RWPE1 (cell line): ENCODE results near the gene EMILIN2.

ENCODE experiments used
- CTCF ChIA-PET: fragments of 350-600 bp; sonication (Branson Sonifier 250); formaldehyde crosslinking; extraction: SDS; loops from one replicate; lab custom pipeline; 2021; lab: Yijun Ruan, JAX
- POLR2A ChIA-PET: fragments of 400-600 bp; formaldehyde crosslinking; extraction: SDS; loops from one replicate; lab custom pipeline; 2020; ENCODE audit warnings: antibody characterized with exemption; ENCODE audit not compliant: low non-redundant PET; lab: Yijun Ruan, JAX
- DNase-seq: peaks from one replicate; pipeline ENCODE4 v3.0.0; 2012; ENCODE audit warnings: low spot score
- H3K27ac ChIP-seq: fragments of 450-650 bp; 2 replicates; pipeline ENCODE4 v1.5.1; 2017
- TF ChIP-seq, protein P1 (sequence below): fragments of 450-650 bp; conservative IDR thresholded peaks from 2 replicates; pipeline ENCODE4 v1.5.1; 2017; ENCODE audit warnings: low read depth, mild to moderate bottlenecking

EMILIN2 gene

DNA sequence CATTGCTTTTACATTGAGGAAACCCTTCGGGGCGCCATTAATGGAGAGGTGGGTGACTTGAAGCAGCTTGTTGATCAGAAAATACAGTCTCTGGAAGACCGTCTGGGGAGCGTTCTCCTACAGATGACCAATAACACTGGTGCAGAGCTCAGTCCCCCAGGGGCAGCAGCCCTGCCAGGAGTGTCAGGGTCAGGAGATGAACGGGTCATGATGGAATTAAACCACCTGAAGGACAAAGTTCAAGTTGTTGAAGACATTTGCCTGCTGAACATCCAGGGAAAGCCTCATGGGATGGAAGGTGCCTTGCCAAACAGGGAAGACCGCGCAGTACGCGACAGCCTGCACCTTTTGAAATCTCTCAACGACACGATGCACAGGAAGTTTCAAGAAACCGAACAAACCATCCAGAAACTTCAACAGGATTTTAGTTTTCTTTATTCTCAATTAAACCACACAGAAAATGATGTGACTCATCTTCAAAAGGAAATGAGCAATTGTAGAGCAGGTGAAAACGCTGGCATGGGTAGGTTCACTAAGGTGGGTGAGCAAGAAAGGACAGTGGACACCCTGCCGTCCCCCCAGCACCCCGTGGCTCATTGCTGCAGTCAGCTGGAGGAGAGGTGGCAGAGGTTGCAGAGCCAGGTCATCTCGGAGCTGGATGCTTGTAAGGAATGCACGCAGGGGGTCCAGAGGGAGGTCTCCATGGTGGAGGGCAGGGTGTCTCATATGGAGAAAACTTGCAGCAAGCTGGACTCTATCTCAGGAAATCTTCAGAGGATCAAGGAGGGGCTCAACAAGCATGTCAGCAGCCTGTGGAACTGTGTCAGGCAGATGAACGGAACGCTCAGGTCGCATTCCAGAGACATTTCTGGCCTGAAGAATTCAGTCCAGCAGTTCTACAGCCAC lies 45.0 kb downstream of the EMILIN2 start:
- ChIA-PET CTCF (interaction anchor here (0.5 to 0.6 kb wide), 2 partner anchors 9 to 122 kb away, joined by 3 read pairs; no protein-coding TSS in a partner anchor), POLR2A (no interaction called here)
- no peak overlapping the region for H3K27ac ChIP-seq
- TF ChIP-seq, protein P1, sequence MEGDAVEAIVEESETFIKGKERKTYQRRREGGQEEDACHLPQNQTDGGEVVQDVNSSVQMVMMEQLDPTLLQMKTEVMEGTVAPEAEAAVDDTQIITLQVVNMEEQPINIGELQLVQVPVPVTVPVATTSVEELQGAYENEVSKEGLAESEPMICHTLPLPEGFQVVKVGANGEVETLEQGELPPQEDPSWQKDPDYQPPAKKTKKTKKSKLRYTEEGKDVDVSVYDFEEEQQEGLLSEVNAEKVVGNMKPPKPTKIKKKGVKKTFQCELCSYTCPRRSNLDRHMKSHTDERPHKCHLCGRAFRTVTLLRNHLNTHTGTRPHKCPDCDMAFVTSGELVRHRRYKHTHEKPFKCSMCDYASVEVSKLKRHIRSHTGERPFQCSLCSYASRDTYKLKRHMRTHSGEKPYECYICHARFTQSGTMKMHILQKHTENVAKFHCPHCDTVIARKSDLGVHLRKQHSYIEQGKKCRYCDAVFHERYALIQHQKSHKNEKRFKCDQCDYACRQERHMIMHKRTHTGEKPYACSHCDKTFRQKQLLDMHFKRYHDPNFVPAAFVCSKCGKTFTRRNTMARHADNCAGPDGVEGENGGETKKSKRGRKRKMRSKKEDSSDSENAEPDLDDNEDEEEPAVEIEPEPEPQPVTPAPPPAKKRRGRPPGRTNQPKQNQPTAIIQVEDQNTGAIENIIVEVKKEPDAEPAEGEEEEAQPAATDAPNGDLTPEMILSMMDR: no peak
- DNase-seq: no peak

DNA sequence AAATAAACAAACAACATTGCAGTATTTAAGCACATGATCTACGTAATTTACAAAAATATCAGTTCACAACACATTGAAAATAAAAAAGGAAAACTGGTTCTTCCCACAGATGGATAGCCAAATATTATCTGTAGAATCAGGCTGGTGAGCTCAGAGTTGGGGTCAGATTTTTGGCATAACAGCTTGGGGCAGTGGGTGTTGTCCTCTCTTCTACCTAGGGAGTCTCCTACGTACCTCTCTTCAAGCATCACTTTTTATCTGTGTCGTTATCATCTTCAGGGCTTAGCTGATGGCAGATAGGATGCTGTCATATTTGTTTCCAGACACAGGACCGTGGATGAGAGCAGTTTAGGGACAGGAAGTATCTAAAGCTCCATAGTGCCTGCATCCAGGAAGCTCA lies 46.2 kb downstream of the EMILIN2 start:
- DNase-seq: no peak
- ChIA-PET CTCF (interaction anchor here (0.7 kb wide), 1 partner anchor 13 kb away, joined by 3 read pairs; no protein-coding TSS in a partner anchor), POLR2A (no interaction called here)
- H3K27ac ChIP-seq: no peak overlapping the region
- TF ChIP-seq, protein P1: no peak

DNA sequence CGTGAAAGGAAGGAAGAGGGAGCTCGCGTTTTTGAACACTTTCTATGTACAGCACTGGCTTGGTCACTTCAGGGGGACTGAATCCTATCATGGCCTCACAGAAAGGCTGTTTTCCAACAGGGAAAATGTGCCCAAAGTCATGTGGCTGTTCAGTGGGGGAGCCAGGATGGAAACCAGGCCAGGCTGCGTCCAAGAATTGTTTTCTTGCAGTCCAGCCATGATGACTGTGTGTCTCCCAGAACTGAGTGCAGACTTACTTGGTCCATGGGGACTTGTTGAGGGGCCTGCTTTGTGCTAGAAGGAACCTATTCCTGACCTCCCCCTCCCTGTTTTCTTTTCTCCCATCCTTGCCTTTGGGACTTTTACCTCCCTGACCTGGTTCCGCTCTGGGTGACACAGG lies 46.9 kb downstream of the EMILIN2 start:
- CTCF ChIA-PET: interaction anchor here (1.2 kb wide), 1 partner anchor 258 kb away, joined by 3 read pairs; no protein-coding TSS in a partner anchor
- no peak for DNase-seq
- no peak overlapping the region for H3K27ac ChIP-seq
- POLR2A ChIA-PET: no interaction called here
- TF ChIP-seq, protein P1: no peak

DNA sequence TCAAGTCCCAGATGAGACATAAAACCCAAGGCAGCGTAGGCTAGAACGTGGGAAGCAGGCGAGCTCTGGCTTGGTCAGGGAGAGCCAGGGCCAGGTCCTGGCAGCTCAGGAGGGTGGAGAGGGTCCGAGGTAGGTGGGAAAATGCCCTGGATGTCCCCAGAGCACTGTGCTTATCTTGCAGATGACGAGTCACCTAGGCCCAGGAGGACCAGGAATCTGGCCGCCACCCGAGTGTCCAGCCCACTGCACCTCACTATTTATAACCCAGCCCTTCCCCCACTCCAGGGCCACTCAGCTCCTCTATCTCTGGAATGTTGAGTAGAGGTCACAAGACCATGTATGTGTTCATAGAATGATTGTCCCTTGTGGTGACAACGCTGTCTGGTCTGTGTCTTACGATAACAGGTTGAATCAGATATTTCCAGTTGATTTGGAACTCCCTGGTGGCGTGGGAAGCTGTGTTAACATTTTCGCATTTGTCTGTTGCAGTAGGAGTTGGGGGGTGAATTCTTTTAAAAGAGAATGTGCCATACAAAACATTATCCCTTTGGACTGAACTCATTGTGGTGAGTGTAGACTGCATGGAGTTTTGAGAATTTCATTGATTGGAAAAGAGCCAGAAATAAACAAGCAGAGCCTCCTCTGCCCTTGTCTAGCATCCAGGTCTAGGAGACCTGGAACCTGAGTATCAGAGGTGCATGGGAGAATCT lies 47.5 kb downstream of the EMILIN2 start:
- ChIA-PET CTCF (interaction anchor here (1.2 kb wide), 1 partner anchor 257 kb away, joined by 3 read pairs; no protein-coding TSS in a partner anchor), POLR2A (no interaction called here)
- TF ChIP-seq, protein P1: no peak
- no peak for DNase-seq
- H3K27ac ChIP-seq: no peak overlapping the region

DNA sequence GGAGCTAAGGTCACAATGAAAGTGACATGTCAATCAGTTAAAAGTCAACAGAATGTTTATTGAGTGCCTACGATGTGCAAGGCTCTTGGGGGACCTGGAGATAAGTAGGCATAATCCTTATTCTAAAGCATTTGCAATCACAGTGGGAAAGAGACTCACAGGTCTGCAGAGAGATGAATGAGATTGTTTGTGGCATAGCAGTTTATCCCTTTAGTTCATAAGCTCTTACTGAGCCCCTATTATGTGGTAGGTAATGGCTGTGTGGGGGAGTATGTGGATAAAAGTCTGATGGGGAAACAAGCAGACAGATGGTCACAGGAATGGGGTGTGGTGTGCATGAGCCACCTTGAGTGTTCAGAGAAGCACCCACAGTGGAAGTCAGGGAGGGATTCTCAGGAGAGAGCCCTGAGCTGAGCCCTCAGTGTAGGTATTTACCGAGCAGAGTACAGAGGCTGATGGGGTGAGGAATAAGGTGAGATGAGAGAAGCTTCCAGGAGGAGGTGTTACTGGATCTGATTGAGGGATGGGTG lies 48.1 kb downstream of the EMILIN2 start:
- ChIA-PET CTCF (interaction anchor here (1.2 kb wide), 1 partner anchor 256 kb away, joined by 3 read pairs; no protein-coding TSS in a partner anchor), POLR2A (no interaction called here)
- no peak for DNase-seq
- TF ChIP-seq, protein P1: no peak
- H3K27ac ChIP-seq: no peak overlapping the region

DNA sequence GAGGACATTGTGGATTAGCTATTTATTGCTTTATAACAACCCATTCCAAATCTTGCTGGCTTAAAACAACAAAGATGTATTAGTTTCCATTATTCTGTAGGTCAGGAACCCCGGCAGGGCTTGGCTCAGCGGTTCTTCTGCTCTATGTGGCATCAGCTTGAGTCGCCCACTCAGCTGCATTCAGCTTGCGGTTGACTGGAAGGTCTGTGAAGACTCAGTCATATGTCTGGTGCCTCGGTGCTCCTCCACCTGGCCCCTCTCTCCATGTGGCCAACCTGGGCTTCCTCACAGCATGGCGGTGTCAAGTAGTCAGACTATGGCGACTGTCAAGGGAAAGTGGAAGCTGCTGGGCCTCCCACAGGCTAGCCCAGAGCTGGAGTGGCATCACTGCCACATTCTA lies 48.6 kb downstream of the EMILIN2 start:
- no peak for DNase-seq
- POLR2A ChIA-PET: no interaction called here
- TF ChIP-seq, protein P1: no peak
- CTCF ChIA-PET: no interaction called here
- no peak overlapping the region for H3K27ac ChIP-seq
